ENCODE results near the gene DPYSL3. TPM values are rescaled to one million over a fixed set of nuclear protein-coding genes. Genes with fewer than 3 reads are reported as not detected.

The DPYSL3 gene
- polyA plus RNA-seq, 1 donor (not counting 4 experiments of a cell fraction or from before 2014, with no cell fraction given): 4.8 TPM

DNA sequence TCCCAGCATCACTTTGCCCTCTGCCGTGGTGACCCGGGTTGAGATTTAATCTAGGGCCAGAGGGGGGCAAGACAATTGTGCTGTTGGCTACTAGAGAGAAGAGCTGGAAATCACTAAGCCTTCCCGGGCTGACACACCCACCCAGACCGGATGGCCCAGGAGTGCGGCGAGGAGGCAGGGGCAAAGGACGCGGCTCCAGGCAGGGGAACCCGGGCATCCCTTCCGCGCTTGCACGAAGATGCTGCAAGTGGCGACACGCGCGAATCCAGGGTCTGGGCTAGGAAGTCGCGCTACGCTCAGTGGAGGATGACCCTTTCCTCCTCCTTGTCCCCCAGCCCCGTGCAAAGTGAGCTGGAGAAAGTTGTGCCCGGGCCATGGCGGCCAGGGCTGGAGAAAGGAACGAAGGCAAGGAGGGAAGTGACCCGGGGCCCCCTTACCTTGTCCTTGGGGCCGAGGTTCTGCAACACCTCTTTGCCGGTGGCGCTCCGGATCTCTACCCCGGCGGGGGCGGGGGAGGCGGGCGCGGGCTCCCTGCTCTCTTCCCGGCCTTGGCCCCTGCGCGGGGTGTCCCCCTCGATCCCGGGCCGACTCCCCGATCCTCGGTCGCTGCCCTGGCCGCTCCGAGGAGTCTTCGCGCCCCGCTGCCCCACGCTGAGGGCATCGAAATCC lies 693 bp downstream of the DPYSL3 start:
- Histone ChIP-seq H4K20me1 (ENCODE audit: control insufficient read depth, extremely low read depth, insufficient read depth, low read length) (no peaks in the 10 kb centered on the region), H3K4me3 (ENCODE audit: control insufficient read depth in 2 of 3, extremely low read depth in 1 of 3, insufficient read depth in 2 of 3, low read depth in 1 of 3, low read length in 3 of 3) (peak overlapping the region; percentile 25 to 68 (median 65)), H3K27ac (ENCODE audit: control insufficient read depth, insufficient read depth, low read length) (no peak overlapping the region), H3K4me1 (ENCODE audit: control insufficient read depth, extremely low read depth, insufficient read depth, low read length) (peaks cover 12% of the 10 kb centered on the region), H3K4me2 (ENCODE audit: control insufficient read depth, extremely low read depth, insufficient read depth, low read depth, low read length) (peak overlapping the region; percentile 82), H3K79me2 (ENCODE audit: control insufficient read depth, insufficient read depth, low read length) (no peaks in the 10 kb centered on the region), H3K36me3 (ENCODE audit: control insufficient read depth in 2 of 2, extremely low read depth in 1 of 2, insufficient read depth in 2 of 2, low read length in 2 of 2) (no peaks in the 10 kb centered on the region), H2AFZ (ENCODE audit: control insufficient read depth, low read length) (peak overlapping the region; percentile 89), H3K9ac (ENCODE audit: control insufficient read depth, extremely low read depth, insufficient read depth, low read length) (peak overlapping the region; percentile 50), H3K27me3 (ENCODE audit: control insufficient read depth, extremely low read depth, insufficient read depth, low read length) (peaks cover 15% of the 10 kb centered on the region), H3K9me3 (ENCODE audit: control insufficient read depth, low read depth, low read length) (no peaks in the 10 kb centered on the region), H3K9me1 (ENCODE audit: control insufficient read depth, extremely low read depth, insufficient read depth, low read length) (no peaks in the 10 kb centered on the region)
- dilution Hi-C loops (cut with MboI; ENCODE audit: extremely low pct_ligation_motif_present, low sequenced_read_pairs): no loop called here
- DNase-seq (ENCODE audit: low read depth, low spot score): no peak
- no peak for FAIRE-seq
- TF ChIP-seq CTCF (optimal IDR thresholded peaks at IDR 0.05 in 1 of 3, IDR thresholded peaks at IDR 0.05 in 1 of 3, conservative IDR thresholded peaks at IDR 0.05 in 1 of 3; ENCODE audit: extremely low read depth in 1 of 3, insufficient read depth in 2 of 3, low read length in 3 of 3) (no peak), EZH2 (IDR thresholded peaks at IDR 0.05; ENCODE audit: low read length) (no peak)

- Histone ChIP-seq H3K27me3 (ENCODE audit: control insufficient read depth, extremely low read depth, insufficient read depth, low read length) (peaks cover 15% of the 10 kb centered on the region), H3K4me3 (ENCODE audit: control insufficient read depth in 2 of 3, extremely low read depth in 1 of 3, insufficient read depth in 2 of 3, low read depth in 1 of 3, low read length in 3 of 3) (peak overlapping the region in 1 of 3 experiments; percentile 65), H3K9me3 (ENCODE audit: control insufficient read depth, low read depth, low read length) (no peaks in the 10 kb centered on the region), H3K9me1 (ENCODE audit: control insufficient read depth, extremely low read depth, insufficient read depth, low read length) (no peaks in the 10 kb centered on the region), H3K36me3 (ENCODE audit: control insufficient read depth in 2 of 2, extremely low read depth in 1 of 2, insufficient read depth in 2 of 2, low read length in 2 of 2) (no peaks in the 10 kb centered on the region), H3K4me2 (ENCODE audit: control insufficient read depth, extremely low read depth, insufficient read depth, low read depth, low read length) (peak overlapping the region; percentile 82), H3K79me2 (ENCODE audit: control insufficient read depth, insufficient read depth, low read length) (no peaks in the 10 kb centered on the region), H3K4me1 (ENCODE audit: control insufficient read depth, extremely low read depth, insufficient read depth, low read length) (peaks cover 12% of the 10 kb centered on the region), H4K20me1 (ENCODE audit: control insufficient read depth, extremely low read depth, insufficient read depth, low read length) (no peaks in the 10 kb centered on the region), H3K27ac (ENCODE audit: control insufficient read depth, insufficient read depth, low read length) (no peak overlapping the region), H2AFZ (ENCODE audit: control insufficient read depth, low read length) (no peak overlapping the region), H3K9ac (ENCODE audit: control insufficient read depth, extremely low read depth, insufficient read depth, low read length) (no peak overlapping the region)
- FAIRE-seq: peak; percentile 20
- DNase-seq (ENCODE audit: low read depth, low spot score): no peak
- dilution Hi-C loops (cut with MboI; ENCODE audit: extremely low pct_ligation_motif_present, low sequenced_read_pairs): no loop called here
- no peak for TF ChIP-seq CTCF (optimal IDR thresholded peaks at IDR 0.05 in 1 of 3, IDR thresholded peaks at IDR 0.05 in 1 of 3, conservative IDR thresholded peaks at IDR 0.05 in 1 of 3; ENCODE audit: extremely low read depth in 1 of 3, insufficient read depth in 2 of 3, low read length in 3 of 3)
- TF ChIP-seq EZH2 (IDR thresholded peaks at IDR 0.05; ENCODE audit: low read length): no peak
Observed at GRCh38 chr5:147508711-147509040, 1.2 kb downstream of the DPYSL3 start.
